HEK293 (cell line): ENCODE data around the gene HTR4.

ENCODE experiments used
- CTCF ChIA-PET: fragments of 350-600 bp; formaldehyde crosslinking; extraction: SDS; loops from one replicate; lab custom pipeline; 2021; ENCODE audit warnings: antibody characterized with exemption; lab: Yijun Ruan, JAX
- POLR2A ChIA-PET: fragments of 300-600 bp; formaldehyde crosslinking; extraction: SDS; loops from one replicate; lab custom pipeline; 2020; ENCODE audit warnings: antibody characterized with exemption, inconsistent platforms; lab: Yijun Ruan, JAX
- H3K27ac ChIP-seq: fragments of 200-500 bp; sonication (Bioruptor generic); 2 replicates; pipeline ENCODE4 v1.5.1; 2014; ENCODE audit warnings: low read depth, low read length, control low read depth, inconsistent platforms; ENCODE audit errors: extremely low read depth
- H3K36me3 ChIP-seq, 2 experiments: fragments of 200-500 bp in 1 of 2; sonication (Bioruptor generic) in 1 of 2; 1 replicate in 1 of 2; 2 replicates in 1 of 2; pipeline ENCODE4 v1.5.1; 2014 to 2017; ENCODE audit warnings: inconsistent platforms in 2 of 2, low read length in 2 of 2; ENCODE audit not compliant: control insufficient read depth in 2 of 2, insufficient read depth in 1 of 2
- H3K4me1 ChIP-seq: fragments of 200-500 bp; sonication (Bioruptor generic); 2 replicates; pipeline ENCODE4 v1.5.1; 2014; ENCODE audit warnings: mild to moderate bottlenecking, low read length, inconsistent platforms; ENCODE audit not compliant: control insufficient read depth, insufficient read depth
- H3K4me3 ChIP-seq: 2 replicates; pipeline ENCODE4 v1.5.1; 2011; ENCODE audit warnings: low read depth, mild to moderate bottlenecking, control low read depth, low read length, moderate library complexity
- H3K9me3 ChIP-seq: fragments of 200-500 bp; sonication (Bioruptor generic); 2 replicates; pipeline ENCODE4 v1.5.1; 2014; ENCODE audit warnings: low read depth, low read length, inconsistent platforms; ENCODE audit not compliant: control insufficient read depth, insufficient read depth
- CTCF ChIP-seq: fragments of 450-650 bp; formaldehyde crosslinking; IDR thresholded peaks from 2 replicates; pipeline ENCODE4 v1.5.1; 2016; ENCODE audit warnings: missing biosample characterization, missing genetic modification characterization
- KLF8 ChIP-seq: fragments of 450-650 bp; formaldehyde crosslinking; IDR thresholded peaks from 2 replicates; pipeline ENCODE4 v1.5.1; 2016; ENCODE audit warnings: missing biosample characterization, missing genetic modification characterization
- OVOL3 ChIP-seq: fragments of 450-650 bp; formaldehyde crosslinking; IDR thresholded peaks from 2 replicates; pipeline ENCODE4 v1.5.1; 2016; ENCODE audit warnings: missing biosample characterization, missing genetic modification characterization
- PBX3 ChIP-seq: sonication (generic); formaldehyde crosslinking; IDR thresholded peaks from 2 replicates; pipeline ENCODE4 v1.8.1; 2022; ENCODE audit warnings: mild to moderate bottlenecking, moderate library complexity, missing genetic modification reagents
- ZBTB1 ChIP-seq: fragments of 450-650 bp; formaldehyde crosslinking; IDR thresholded peaks from 2 replicates; pipeline ENCODE4 v1.5.1; 2016; ENCODE audit warnings: missing biosample characterization, missing genetic modification characterization
- ZNF174 ChIP-seq: fragments of 450-650 bp; formaldehyde crosslinking; IDR thresholded peaks from 2 replicates; pipeline ENCODE4 v1.5.0; 2017; ENCODE audit warnings: missing biosample characterization, mild to moderate bottlenecking, missing genetic modification characterization
- ZNF175 ChIP-seq: fragments of 450-650 bp; formaldehyde crosslinking; IDR thresholded peaks from 2 replicates; pipeline ENCODE4 v1.5.1; 2016; ENCODE audit warnings: missing biosample characterization, missing genetic modification characterization
- ZNF214 ChIP-seq: fragments of 450-650 bp; formaldehyde crosslinking; IDR thresholded peaks from 2 replicates; pipeline ENCODE4 v1.5.1; 2017; ENCODE audit warnings: missing biosample characterization, mild to moderate bottlenecking, missing genetic modification characterization, borderline replicate concordance
- ZNF223 ChIP-seq: fragments of 450-650 bp; formaldehyde crosslinking; IDR thresholded peaks from 2 replicates; pipeline ENCODE4 v1.5.1; 2016; ENCODE audit warnings: missing biosample characterization, missing genetic modification characterization
- ZNF266 ChIP-seq: fragments of 450-650 bp; formaldehyde crosslinking; IDR thresholded peaks from 2 replicates; pipeline ENCODE4 v1.5.1; 2016; ENCODE audit warnings: missing biosample characterization, missing genetic modification characterization, low read depth
- ZNF341 ChIP-seq: fragments of 450-650 bp; formaldehyde crosslinking; IDR thresholded peaks from 2 replicates; pipeline ENCODE4; 2016; ENCODE audit warnings: low read depth, missing biosample characterization, missing genetic modification characterization
- ZNF433 ChIP-seq: fragments of 450-650 bp; formaldehyde crosslinking; IDR thresholded peaks from 2 replicates; pipeline ENCODE4 v1.5.1; 2016; ENCODE audit warnings: missing biosample characterization, missing genetic modification characterization, low read depth
- ZNF585B ChIP-seq: fragments of 450-650 bp; formaldehyde crosslinking; IDR thresholded peaks from 2 replicates; pipeline ENCODE4 v1.5.1; 2016; ENCODE audit warnings: missing biosample characterization, missing genetic modification characterization
- ZNF600 ChIP-seq: fragments of 450-650 bp; formaldehyde crosslinking; IDR thresholded peaks from 2 replicates; pipeline ENCODE4 v1.5.1; 2016; ENCODE audit warnings: missing biosample characterization, missing genetic modification characterization
- ZNF610 ChIP-seq: fragments of 450-650 bp; formaldehyde crosslinking; IDR thresholded peaks from 2 replicates; pipeline ENCODE4 v1.5.1; 2016; ENCODE audit warnings: missing biosample characterization, missing genetic modification characterization, borderline replicate concordance
- ZNF654 ChIP-seq: fragments of 450-650 bp; formaldehyde crosslinking; IDR thresholded peaks from 2 replicates; pipeline ENCODE4 v1.5.1; 2016; ENCODE audit warnings: low read depth, missing biosample characterization, missing genetic modification characterization
- ZNF664 ChIP-seq: fragments of 450-650 bp; formaldehyde crosslinking; IDR thresholded peaks from 2 replicates; pipeline ENCODE4 v1.5.1; 2016; ENCODE audit warnings: missing biosample characterization, missing genetic modification characterization
- ZNF707 ChIP-seq: fragments of 450-650 bp; formaldehyde crosslinking; IDR thresholded peaks from 2 replicates; pipeline ENCODE4 v1.5.1; 2016; ENCODE audit warnings: missing biosample characterization, missing genetic modification characterization
- ZNF791 ChIP-seq: fragments of 450-650 bp; formaldehyde crosslinking; IDR thresholded peaks from 2 replicates; pipeline ENCODE4 v1.5.1; 2016; ENCODE audit warnings: missing biosample characterization, missing genetic modification characterization
- ZSCAN16 ChIP-seq: fragments of 450-650 bp; formaldehyde crosslinking; IDR thresholded peaks from 2 replicates; pipeline ENCODE4 v1.5.1; 2016; ENCODE audit warnings: missing biosample characterization, missing genetic modification characterization
- TF ChIP-seq, protein P1 (sequence below): fragments of 450-650 bp; formaldehyde crosslinking; IDR thresholded peaks from 2 replicates; pipeline ENCODE4 v1.5.1; 2016; ENCODE audit warnings: missing biosample characterization, missing genetic modification characterization, borderline replicate concordance
- TF ChIP-seq, protein P2 (sequence below): fragments of 450-650 bp; formaldehyde crosslinking; IDR thresholded peaks from 2 replicates; pipeline ENCODE4 v1.5.1; 2016; ENCODE audit warnings: missing biosample characterization, missing genetic modification characterization
- TF ChIP-seq, protein P3 (sequence below): fragments of 450-650 bp; formaldehyde crosslinking; IDR thresholded peaks from 2 replicates; pipeline ENCODE4 v1.5.1; 2016; ENCODE audit warnings: missing biosample characterization, missing genetic modification characterization

HTR4 gene

GRCh38 chr5:148457183-148457620 lies 197.1 kb downstream of the HTR4 start:
- Histone ChIP-seq H3K4me1 (no peaks in the 10 kb centered on the region), H3K27ac (no peak overlapping the region), H3K36me3 (no peaks in the 10 kb centered on the region), H3K4me3 (no peak overlapping the region), H3K9me3 (no peaks in the 10 kb centered on the region)
- ChIA-PET POLR2A (no interaction called here), CTCF (interaction anchor here (1.0 to 2.7 kb wide), 2 partner anchors 14 to 273 kb away, joined by 3 to 18 read pairs; no protein-coding TSS in a partner anchor)
- TF ChIP-seq ZNF174 (tag by site-specific recombination) (no peak), ZNF610 (tag by site-specific recombination) (no peak), ZNF214 (no peak), ZNF654 (tag by site-specific recombination) (peak; percentile 13; the same call in 1 of the 2 replicates), CTCF (tag by site-specific recombination) (0 out of 2 replicates have a peak, but pooled peaks have one; percentile 24), ZNF600 (tag by site-specific recombination) (no peak), PBX3 (CRISPR knock-in tag) (no peak), ZNF433 (tag by site-specific recombination) (no peak), ZNF707 (no peak), KLF8 (tag by site-specific recombination) (no peak)
- TF ChIP-seq, protein P1, sequence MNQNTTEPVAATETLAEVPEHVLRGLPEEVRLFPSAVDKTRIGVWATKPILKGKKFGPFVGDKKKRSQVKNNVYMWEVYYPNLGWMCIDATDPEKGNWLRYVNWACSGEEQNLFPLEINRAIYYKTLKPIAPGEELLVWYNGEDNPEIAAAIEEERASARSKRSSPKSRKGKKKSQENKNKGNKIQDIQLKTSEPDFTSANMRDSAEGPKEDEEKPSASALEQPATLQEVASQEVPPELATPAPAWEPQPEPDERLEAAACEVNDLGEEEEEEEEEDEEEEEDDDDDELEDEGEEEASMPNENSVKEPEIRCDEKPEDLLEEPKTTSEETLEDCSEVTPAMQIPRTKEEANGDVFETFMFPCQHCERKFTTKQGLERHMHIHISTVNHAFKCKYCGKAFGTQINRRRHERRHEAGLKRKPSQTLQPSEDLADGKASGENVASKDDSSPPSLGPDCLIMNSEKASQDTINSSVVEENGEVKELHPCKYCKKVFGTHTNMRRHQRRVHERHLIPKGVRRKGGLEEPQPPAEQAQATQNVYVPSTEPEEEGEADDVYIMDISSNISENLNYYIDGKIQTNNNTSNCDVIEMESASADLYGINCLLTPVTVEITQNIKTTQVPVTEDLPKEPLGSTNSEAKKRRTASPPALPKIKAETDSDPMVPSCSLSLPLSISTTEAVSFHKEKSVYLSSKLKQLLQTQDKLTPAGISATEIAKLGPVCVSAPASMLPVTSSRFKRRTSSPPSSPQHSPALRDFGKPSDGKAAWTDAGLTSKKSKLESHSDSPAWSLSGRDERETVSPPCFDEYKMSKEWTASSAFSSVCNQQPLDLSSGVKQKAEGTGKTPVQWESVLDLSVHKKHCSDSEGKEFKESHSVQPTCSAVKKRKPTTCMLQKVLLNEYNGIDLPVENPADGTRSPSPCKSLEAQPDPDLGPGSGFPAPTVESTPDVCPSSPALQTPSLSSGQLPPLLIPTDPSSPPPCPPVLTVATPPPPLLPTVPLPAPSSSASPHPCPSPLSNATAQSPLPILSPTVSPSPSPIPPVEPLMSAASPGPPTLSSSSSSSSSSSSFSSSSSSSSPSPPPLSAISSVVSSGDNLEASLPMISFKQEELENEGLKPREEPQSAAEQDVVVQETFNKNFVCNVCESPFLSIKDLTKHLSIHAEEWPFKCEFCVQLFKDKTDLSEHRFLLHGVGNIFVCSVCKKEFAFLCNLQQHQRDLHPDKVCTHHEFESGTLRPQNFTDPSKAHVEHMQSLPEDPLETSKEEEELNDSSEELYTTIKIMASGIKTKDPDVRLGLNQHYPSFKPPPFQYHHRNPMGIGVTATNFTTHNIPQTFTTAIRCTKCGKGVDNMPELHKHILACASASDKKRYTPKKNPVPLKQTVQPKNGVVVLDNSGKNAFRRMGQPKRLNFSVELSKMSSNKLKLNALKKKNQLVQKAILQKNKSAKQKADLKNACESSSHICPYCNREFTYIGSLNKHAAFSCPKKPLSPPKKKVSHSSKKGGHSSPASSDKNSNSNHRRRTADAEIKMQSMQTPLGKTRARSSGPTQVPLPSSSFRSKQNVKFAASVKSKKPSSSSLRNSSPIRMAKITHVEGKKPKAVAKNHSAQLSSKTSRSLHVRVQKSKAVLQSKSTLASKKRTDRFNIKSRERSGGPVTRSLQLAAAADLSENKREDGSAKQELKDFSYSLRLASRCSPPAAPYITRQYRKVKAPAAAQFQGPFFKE (tag by site-specific recombination): no peak
- TF ChIP-seq, protein P2, sequence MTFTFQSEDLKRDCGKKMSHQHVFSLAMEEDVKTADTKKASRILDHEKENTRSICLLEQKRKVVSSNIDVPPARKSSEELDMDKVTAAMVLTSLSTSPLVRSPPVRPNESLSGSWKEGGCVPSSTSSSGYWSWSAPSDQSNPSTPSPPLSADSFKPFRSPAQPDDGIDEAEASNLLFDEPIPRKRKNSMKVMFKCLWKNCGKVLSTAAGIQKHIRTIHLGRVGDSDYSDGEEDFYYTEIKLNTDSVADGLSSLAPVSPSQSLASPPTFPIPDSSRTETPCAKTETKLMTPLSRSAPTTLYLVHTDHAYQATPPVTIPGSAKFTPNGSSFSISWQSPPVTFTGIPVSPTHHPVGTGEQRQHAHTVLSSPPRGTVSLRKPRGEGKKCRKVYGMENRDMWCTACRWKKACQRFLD (tag by site-specific recombination): no peak

- CTCF ChIA-PET: interaction anchor here (0.7 to 2.7 kb wide), 2 partner anchors 276 to 636 kb away, joined by 3 to 10 read pairs; no protein-coding TSS in a partner anchor
- POLR2A ChIA-PET: no interaction called here
- Histone ChIP-seq H3K36me3 (no peaks in the 10 kb centered on the region), H3K27ac (no peak overlapping the region), H3K9me3 (no peaks in the 10 kb centered on the region), H3K4me1 (no peaks in the 10 kb centered on the region), H3K4me3 (no peak overlapping the region)
- TF ChIP-seq, protein P3, sequence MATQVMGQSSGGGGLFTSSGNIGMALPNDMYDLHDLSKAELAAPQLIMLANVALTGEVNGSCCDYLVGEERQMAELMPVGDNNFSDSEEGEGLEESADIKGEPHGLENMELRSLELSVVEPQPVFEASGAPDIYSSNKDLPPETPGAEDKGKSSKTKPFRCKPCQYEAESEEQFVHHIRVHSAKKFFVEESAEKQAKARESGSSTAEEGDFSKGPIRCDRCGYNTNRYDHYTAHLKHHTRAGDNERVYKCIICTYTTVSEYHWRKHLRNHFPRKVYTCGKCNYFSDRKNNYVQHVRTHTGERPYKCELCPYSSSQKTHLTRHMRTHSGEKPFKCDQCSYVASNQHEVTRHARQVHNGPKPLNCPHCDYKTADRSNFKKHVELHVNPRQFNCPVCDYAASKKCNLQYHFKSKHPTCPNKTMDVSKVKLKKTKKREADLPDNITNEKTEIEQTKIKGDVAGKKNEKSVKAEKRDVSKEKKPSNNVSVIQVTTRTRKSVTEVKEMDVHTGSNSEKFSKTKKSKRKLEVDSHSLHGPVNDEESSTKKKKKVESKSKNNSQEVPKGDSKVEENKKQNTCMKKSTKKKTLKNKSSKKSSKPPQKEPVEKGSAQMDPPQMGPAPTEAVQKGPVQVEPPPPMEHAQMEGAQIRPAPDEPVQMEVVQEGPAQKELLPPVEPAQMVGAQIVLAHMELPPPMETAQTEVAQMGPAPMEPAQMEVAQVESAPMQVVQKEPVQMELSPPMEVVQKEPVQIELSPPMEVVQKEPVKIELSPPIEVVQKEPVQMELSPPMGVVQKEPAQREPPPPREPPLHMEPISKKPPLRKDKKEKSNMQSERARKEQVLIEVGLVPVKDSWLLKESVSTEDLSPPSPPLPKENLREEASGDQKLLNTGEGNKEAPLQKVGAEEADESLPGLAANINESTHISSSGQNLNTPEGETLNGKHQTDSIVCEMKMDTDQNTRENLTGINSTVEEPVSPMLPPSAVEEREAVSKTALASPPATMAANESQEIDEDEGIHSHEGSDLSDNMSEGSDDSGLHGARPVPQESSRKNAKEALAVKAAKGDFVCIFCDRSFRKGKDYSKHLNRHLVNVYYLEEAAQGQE (tag by site-specific recombination): no peak
- TF ChIP-seq ZNF585B (tag by site-specific recombination) (no peak), ZBTB1 (tag by site-specific recombination) (no peak), ZNF791 (no peak), ZNF664 (tag by site-specific recombination) (no peak), ZNF175 (tag by site-specific recombination) (no peak), ZNF341 (tag by site-specific recombination) (no peak), ZNF266 (no peak), ZSCAN16 (tag by site-specific recombination) (no peak), OVOL3 (no peak), ZNF223 (no peak)
Measured at GRCh38 chr5:148455185-148455584, 199.1 kb downstream of the HTR4 start.
